CD1c-positive myeloid dendritic cell (primary cell): ENCODE results near the gene TRIM77.
"Not testable (repeated sequence)": the region's sequence is repeated elsewhere in the genome, so short reads cannot be mapped to it uniquely, and the experiment has no call there.

ENCODE experiments used
- DNase-seq: peaks from one replicate; pipeline ENCODE4 v3.0.0-alpha.2; 2016; ENCODE audit errors: extremely low spot score

TRIM77 gene

GRCh38 chr11:89709999-89710398 lies at the start of gene TRIM77:
Gene TRIM77 (plus strand): TSS chr11:89710299. CDS start chr11:89710299, 0 bp downstream.
- not testable (repeated sequence) for DNase-seq

- DNase-seq = no peak
These were observed 43.1 kb upstream of the TRIM77 start for GRCh38 chr11:89667001-89667400.

- not testable (repeated sequence) for DNase-seq
These were observed 41.9 kb upstream of the TRIM77 start for GRCh38 chr11:89668158-89668557.

GRCh38 chr11:89669586-89669985 lies 40.5 kb upstream of the TRIM77 start:
- not testable (repeated sequence) for DNase-seq

GRCh38 chr11:89669993-89670669 lies 40.0 kb upstream of the TRIM77 start:
- not testable (repeated sequence) for DNase-seq

GRCh38 chr11:89672547-89672946 lies 37.6 kb upstream of the TRIM77 start:
- DNase-seq = not testable (repeated sequence)

- not testable (repeated sequence) for DNase-seq
These were observed 36.7 kb upstream of the TRIM77 start for GRCh38 chr11:89673380-89673779.

GRCh38 chr11:89675383-89675782 lies 34.7 kb upstream of the TRIM77 start:
- not testable (repeated sequence) for DNase-seq

- not testable (repeated sequence) for DNase-seq
These were observed 34.2 kb upstream of the TRIM77 start for GRCh38 chr11:89675948-89676347.

- not testable (repeated sequence) for DNase-seq
These were observed 3.0 kb upstream of the TRIM77 start for GRCh38 chr11:89707080-89707479.

GRCh38 chr11:89724866-89725498 lies 14.9 kb downstream of the TRIM77 start:
- DNase-seq = not testable (repeated sequence)

GRCh38 chr11:89730215-89730614 lies 20.1 kb downstream of the TRIM77 start:
- DNase-seq = not testable (repeated sequence)

GRCh38 chr11:89736566-89736965 lies 26.5 kb downstream of the TRIM77 start:
- no peak for DNase-seq

GRCh38 chr11:89737116-89737515 lies 27.0 kb downstream of the TRIM77 start:
- no peak for DNase-seq

GRCh38 chr11:89741406-89741805 lies 31.3 kb downstream of the TRIM77 start:
- DNase-seq = not testable (repeated sequence)

GRCh38 chr11:89744158-89744557 lies 34.1 kb downstream of the TRIM77 start:
- DNase-seq = not testable (repeated sequence)

- DNase-seq = not testable (repeated sequence)
These were observed 40.7 kb downstream of the TRIM77 start for GRCh38 chr11:89750822-89751221.
